MCF 10A (cell line): ENCODE data around the gene KIRREL3. TPM values are rescaled to one million over a fixed set of nuclear protein-coding genes. Genes with fewer than 3 reads are reported as not detected.

Source experiments
- BruUV-seq: library from RNA; stranded (reverse); fragments of 400-500 nt; replicated peaks from 2 replicates; lab custom pipeline; 2021; lab: Mats Ljungman, UMichigan
- CTCF ChIA-PET: fragments of 300-600 bp; sonication (Branson Sonifier 250); formaldehyde crosslinking; extraction: SDS; loops from one replicate; lab custom pipeline; 2021; ENCODE audit warnings: antibody characterized with exemption, inconsistent platforms; lab: Yijun Ruan, JAX
- POLR2A ChIA-PET: fragments of 300-600, 350-650 bp; sonication (Branson Sonifier 250); formaldehyde crosslinking; extraction: SDS; loops from one replicate; lab custom pipeline; 2020; ENCODE audit warnings: antibody characterized with exemption, inconsistent platforms; lab: Yijun Ruan, JAX
- DNase-seq: peaks from one replicate; pipeline ENCODE4 v3.0.0-alpha.2; 2018; ENCODE audit not compliant: unreplicated experiment
- H3K27ac Mint-ChIP-seq: one replicate; pipeline ENCODE4 v1.8.0; 2022; ENCODE audit warnings: mild to moderate bottlenecking, low read depth, mixed read lengths; ENCODE audit not compliant: unreplicated experiment
- H3K27me3 Mint-ChIP-seq: one replicate; pipeline ENCODE4 v1.8.0; 2022; ENCODE audit warnings: mixed read lengths; ENCODE audit not compliant: insufficient read depth, unreplicated experiment
- H3K36me3 Mint-ChIP-seq: one replicate; pipeline ENCODE4 v1.8.0; 2022; ENCODE audit warnings: mild to moderate bottlenecking, moderate library complexity, mixed read lengths; ENCODE audit not compliant: insufficient read depth, unreplicated experiment
- H3K4me1 Mint-ChIP-seq: one replicate; pipeline ENCODE4 v1.8.0; 2022; ENCODE audit warnings: mixed read lengths; ENCODE audit not compliant: insufficient read depth, unreplicated experiment
- H3K4me3 Mint-ChIP-seq: one replicate; pipeline ENCODE4 v1.8.0; 2022; ENCODE audit warnings: mild to moderate bottlenecking, moderate library complexity, mixed read lengths; ENCODE audit not compliant: unreplicated experiment
- H3K9me3 Mint-ChIP-seq: one replicate; pipeline ENCODE4 v1.8.0; 2022; ENCODE audit warnings: mixed read lengths; ENCODE audit not compliant: unreplicated experiment
- CTCF ChIP-seq: fragments of 200-600 bp; IDR thresholded peaks from one replicate; pipeline ENCODE4 v1.8.0; 2022; ENCODE audit warnings: antibody characterized with exemption, mild to moderate bottlenecking; ENCODE audit not compliant: unreplicated experiment
- intact Hi-C: fragments of 100-400 bp; cut with micrococcal nuclease; formaldehyde crosslinking; loops from 2 replicates; pipeline ENCODE4 v1.14.1; 2022
- total RNA-seq: library from RNA; stranded (reverse); gene quantifications from 2 replicates; pipeline ENCODE4 v1.2.3, GENCODE V29; 2022

The KIRREL3 gene
- total RNA-seq, 1 experiment from 2014 or later, result not detected

GRCh38 chr11:126485986-126486635 lies 514.5 kb downstream of the KIRREL3 start:
- DNase-seq, result no peak
- Mint-ChIP-seq H3K27ac (no peak overlapping the region), H3K27me3 (no peaks in the 10 kb centered on the region), H3K36me3 (no peaks in the 10 kb centered on the region), H3K4me1 (no peaks in the 10 kb centered on the region), H3K4me3 (no peak overlapping the region), H3K9me3 (no peaks in the 10 kb centered on the region)
- ChIA-PET CTCF (interaction anchor here (0.5 to 9.5 kb wide), 3 partner anchors 46 to 562 kb away, joined by 3 to 297 read pairs (median 111); no protein-coding TSS in a partner anchor), POLR2A (interaction anchor here (0.5 kb wide), 1 partner anchor 91 kb away, joined by 4 read pairs; no protein-coding TSS in a partner anchor)
- no peak for TF ChIP-seq CTCF
- BruUV-seq, result no TSS peak
- intact Hi-C loops, result no loop called here

- no peak for TF ChIP-seq CTCF
- BruUV-seq, result no TSS peak
- H3K4me3 Mint-ChIP-seq, result no peak overlapping the region
- H3K27ac Mint-ChIP-seq, result peak overlapping the region; percentile 28
- intact Hi-C loops, result no loop called here
- no peak for DNase-seq
- ChIA-PET POLR2A (no interaction called here), CTCF (interaction anchor here (0.5 to 9.5 kb wide), 5 partner anchors 16 to 562 kb away, joined by 3 to 297 read pairs (median 5); no protein-coding TSS in a partner anchor)
- no peaks in the 10 kb centered on the region for H3K27me3 Mint-ChIP-seq
- H3K4me1 Mint-ChIP-seq, result peaks cover 7% of the 10 kb centered on the region
- H3K36me3 Mint-ChIP-seq, result no peaks in the 10 kb centered on the region
- no peaks in the 10 kb centered on the region for H3K9me3 Mint-ChIP-seq
Observed at GRCh38 chr11:126485021-126485792, 515.4 kb downstream of the KIRREL3 start.

- H3K27ac Mint-ChIP-seq, result no peak overlapping the region
- no peak for TF ChIP-seq CTCF
- POLR2A ChIA-PET, result no interaction called here
- intact Hi-C loops, result loop anchor here (5.0 kb wide), 1 partner anchor 562 kb away; no protein-coding TSS in a partner anchor
- H3K4me3 Mint-ChIP-seq, result no peak overlapping the region
- CTCF ChIA-PET, result interaction anchor here (0.6 to 9.5 kb wide), 6 partner anchors 17 to 1564 kb away, joined by 4 to 297 read pairs (median 5); no protein-coding TSS in a partner anchor
- H3K27me3 Mint-ChIP-seq, result no peaks in the 10 kb centered on the region
- no peaks in the 10 kb centered on the region for H3K36me3 Mint-ChIP-seq
- H3K4me1 Mint-ChIP-seq, result peaks cover 7% of the 10 kb centered on the region
- H3K9me3 Mint-ChIP-seq, result no peaks in the 10 kb centered on the region
- no TSS peak for BruUV-seq
- DNase-seq, result peak; percentile 28
Observed at GRCh38 chr11:126484266-126484665, 516.3 kb downstream of the KIRREL3 start.
